Measurements from ENCODE around the gene TESMIN.

Gene TESMIN

DNA sequence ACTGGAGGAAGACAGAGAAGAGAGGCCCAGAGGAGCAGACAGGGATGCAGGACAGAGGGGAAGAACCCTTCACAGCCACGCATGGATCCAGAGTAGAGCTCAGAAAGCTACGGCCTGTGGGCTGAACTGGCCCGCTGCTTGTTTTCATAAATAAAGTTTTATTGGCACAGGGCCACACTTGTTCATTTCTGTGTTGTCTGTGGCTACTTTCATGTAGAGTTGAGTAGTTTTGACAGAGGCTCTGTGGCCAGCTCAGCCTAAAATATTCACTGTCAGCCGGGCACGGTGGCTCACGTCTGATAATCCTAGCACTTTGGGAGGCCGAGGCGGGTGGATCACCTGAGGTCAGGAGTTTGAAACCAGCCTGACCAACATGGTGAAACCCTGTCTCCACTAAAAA, 93.2 kb downstream of the TESMIN start:
- DNase-seq = no peak
